Myocyte (in vitro differentiated cells): Measurements from ENCODE around the gene MTHFS. TPM values are rescaled to one million over a fixed set of nuclear protein-coding genes. Genes with fewer than 3 reads are reported as not detected.
"Not testable (repeated sequence)": the region's sequence is repeated elsewhere in the genome, so short reads cannot be mapped to it uniquely, and the experiment has no call there.

ENCODE experiments used
- DNase-seq: peaks from one replicate; pipeline ENCODE4 v3.0.0-alpha.2; 2012; ENCODE audit warnings: low read depth
- polyA plus RNA-seq: library from polyadenylated mRNA; unstranded; fragments of >200 nt; gene quantifications from one replicate; pipeline ENCODE4 v1.2.1, GENCODE V29; 2012; ENCODE audit warnings: missing spikeins
- total RNA-seq: library from RNA; depleted of rRNA; stranded (reverse); fragments of >200 nt; gene quantifications from 2 replicates; pipeline ENCODE4 v1.2.3, GENCODE V29; 2014

The MTHFS gene
- total RNA-seq = 15.0 and 15.7 TPM in 2 replicates
- 18.5 TPM for polyA plus RNA-seq

DNA sequence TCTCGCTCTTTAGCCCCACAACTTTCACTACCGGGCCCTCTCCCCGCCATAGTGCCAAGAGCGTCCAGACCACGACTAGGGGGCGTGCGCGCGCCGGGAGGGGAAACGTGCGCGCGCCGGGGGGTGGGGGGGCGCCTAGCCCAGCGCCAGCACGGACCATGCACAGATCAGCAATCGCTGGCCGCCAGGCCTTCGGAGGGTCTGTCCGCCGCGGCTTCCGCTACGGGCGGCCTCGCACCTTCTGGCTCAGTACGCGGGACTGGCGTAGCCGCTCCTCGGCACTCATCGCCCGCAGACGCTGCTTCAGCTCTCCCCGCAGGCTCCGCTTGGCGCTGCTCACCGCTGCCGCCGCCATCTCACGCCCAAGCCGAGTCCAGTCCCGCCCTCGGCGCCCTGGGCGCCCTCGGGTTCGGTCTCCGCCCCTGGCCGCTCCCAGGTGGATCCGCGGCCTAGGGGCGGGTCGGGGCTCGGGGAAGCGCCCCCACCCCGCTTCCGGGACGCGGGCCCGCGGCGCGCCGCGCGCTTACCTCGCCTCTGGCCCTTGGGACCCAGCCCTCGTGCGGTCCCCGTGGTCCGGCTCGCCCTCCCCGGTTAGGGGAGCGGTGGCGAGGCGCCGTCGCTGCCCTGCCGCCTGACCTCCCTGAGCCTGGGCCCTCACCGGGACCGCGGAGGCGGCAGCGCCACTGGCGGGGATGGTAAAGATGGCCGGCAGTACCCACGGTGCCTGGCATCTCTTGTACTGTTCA lies at the start of gene MTHFS:
Gene MTHFS (minus strand): TSS at position 381 of the 746 bp plus-strand sequence. CDS start 26 bp downstream, at position 355.
- peak; percentile 84 for DNase-seq

DNA sequence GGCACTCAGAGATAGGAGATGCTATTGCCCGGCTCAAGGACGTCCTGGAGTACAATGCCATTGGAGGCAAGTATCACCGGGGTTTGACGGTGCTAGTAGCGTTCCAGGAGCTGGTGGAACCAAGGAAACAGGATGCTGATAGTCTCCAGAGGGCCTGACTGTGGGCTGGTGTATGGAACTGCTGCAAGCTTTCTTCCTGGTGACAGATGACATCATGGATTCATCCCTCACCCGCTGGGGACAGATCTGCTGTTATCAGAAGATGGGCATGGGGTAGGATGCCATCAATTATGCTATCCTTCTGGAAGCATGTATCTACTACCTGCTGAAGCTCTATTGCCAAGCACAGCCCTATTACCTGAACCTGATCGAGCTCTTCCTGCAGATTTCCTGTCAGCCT lies 47.8 kb upstream of the MTHFS start:
- no peak for DNase-seq

DNA sequence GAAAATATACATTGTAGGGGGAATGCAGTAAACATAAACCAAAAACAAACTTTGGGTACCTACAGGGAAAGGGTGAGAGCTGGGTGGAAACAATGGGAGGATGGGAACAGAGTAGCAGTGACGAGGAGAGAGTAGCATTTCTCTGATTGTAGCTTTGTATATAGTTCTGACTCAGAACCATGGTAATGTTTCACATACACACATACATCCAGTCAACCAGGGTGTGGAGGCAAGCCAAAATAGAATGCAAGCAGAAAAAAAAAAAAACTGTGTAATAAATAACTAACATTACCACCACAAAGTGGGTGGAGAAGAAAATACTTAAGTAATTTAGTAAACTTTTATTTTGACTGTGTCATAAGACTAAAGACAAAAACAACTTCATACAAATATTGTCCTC lies 47.0 kb upstream of the MTHFS start:
- no peak for DNase-seq

DNA sequence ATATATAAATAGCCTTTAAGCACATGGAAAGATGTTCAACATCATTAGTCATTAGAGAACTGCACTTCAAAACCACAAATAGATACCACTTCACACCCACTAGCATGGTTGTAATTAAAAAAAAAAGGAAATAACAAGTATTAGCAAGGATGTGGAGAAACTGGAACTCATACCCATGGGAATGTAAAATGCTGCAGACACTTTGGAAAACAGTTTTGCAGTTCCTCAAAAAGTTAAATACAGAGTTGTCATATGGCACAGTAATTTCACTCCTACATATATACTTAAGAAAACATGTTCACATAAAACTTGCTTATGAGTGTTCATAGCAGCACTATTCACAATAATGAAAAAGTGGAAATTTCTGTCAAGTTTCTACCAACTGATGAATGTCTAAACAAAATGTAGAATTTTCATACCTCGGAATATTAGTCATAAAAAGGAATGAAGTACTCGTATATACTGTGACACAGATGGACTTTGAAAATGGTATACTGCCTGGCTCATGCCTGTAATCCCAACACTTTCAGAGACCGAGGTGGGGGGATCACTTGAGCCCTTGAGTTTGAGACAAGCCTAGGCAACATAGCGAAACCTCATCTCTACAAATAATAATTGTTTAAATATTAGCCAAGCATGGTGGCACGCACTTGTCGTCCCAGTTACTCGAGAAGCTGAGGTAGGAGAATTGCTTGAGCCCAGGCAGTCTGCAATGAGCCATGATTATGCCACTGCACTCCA lies 46.1 kb upstream of the MTHFS start:
- peak; percentile 23 for DNase-seq

DNA sequence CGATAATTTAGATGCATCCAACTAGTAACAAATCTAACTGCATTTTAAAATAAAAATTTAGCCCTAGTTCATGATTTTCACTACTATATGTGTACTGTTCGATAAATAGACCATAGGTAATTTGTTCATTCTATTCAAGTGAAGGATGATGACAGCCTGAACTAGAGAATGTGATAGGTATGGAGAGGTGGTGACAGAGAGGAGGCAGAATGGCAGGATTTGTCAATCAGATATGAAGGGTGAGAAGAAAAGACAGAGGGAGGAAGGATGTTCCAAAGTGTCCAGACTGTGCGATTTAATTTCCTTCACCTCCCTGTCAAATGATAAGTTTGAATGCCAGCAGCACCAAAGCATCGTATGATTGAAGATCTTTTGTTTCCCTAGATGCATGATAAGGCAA lies 42.6 kb upstream of the MTHFS start:
- no peak for DNase-seq

- DNase-seq = no peak
Measured at GRCh38 chr15:79938143-79938542, 41.3 kb upstream of the MTHFS start.

GRCh38 chr15:79935556-79936201 lies 38.9 kb upstream of the MTHFS start:
- DNase-seq = peak; percentile 23

- DNase-seq = no peak
Measured at GRCh38 chr15:79933231-79933630, 36.4 kb upstream of the MTHFS start.

GRCh38 chr15:79932447-79932846 lies 35.6 kb upstream of the MTHFS start:
- DNase-seq = no peak

- DNase-seq = no peak
Measured at GRCh38 chr15:79930516-79930915, 33.7 kb upstream of the MTHFS start.

DNA sequence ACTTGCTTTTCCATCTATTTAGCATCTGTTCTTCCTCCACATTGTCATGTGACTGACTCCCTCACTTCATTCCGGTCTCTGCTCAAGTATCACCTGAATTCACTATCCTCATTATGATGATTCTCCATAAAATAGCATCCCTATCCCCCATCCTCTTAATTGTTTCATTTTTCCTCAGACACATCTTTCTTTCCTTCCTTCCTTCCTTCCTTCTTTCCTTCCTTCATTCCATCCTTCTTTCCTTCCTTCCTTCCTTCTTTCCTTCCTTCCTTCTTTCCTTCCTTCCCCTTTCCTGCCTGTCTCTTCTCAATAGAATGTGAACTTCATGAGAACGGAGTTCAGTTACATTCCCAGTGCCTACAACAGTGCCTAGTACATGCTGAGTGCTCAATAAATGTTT lies 32.6 kb upstream of the MTHFS start:
- DNase-seq = no peak

- DNase-seq = not testable (repeated sequence)
Measured at GRCh38 chr15:79926116-79926515, 29.3 kb upstream of the MTHFS start.

DNA sequence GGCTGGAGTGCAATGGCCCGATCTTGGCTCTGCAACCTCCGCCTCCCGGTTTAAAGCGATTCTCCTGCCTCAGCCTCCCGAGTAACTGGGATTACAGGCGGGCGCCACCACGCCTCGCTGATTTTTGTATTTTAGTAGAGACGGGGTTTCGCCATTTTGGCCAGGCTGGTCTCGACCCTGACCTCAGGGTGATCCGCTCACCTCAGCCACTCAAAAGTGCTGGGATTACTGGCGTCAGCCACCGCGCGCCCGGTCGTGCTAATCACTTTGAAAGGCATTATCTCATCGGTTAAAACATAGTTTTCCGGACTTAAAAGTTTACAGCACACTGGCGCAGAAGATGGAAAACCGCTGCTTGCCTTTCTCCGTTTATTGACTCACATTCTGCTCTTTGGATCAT lies 27.6 kb upstream of the MTHFS start:
- no peak for DNase-seq

GRCh38 chr15:79923515-79924169 lies 26.8 kb upstream of the MTHFS start:
- peak; percentile 95 for DNase-seq

DNA sequence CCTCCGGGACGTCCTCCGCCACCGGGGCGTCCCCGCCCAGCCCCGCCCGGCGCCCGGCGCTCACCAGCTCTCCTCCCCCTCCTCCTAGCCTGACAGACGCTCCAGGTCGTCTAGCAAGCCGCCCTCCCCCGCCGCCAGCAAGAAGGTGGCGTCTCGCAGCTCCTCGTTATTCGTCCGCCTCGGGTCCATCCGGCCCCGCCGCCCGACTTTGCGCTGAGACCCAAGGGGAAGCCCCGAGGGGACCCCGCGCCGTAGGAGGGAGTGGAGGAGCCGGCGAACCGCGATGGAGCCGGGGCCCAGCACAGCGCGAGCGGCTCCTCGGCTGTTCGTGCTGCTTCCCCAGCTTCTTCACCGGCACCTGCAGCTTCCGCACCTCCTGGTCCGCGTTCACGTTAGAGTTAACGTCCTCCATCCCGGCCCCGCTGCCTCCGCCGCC lies 26.3 kb upstream of the MTHFS start:
- peak; percentile 55 for DNase-seq

DNA sequence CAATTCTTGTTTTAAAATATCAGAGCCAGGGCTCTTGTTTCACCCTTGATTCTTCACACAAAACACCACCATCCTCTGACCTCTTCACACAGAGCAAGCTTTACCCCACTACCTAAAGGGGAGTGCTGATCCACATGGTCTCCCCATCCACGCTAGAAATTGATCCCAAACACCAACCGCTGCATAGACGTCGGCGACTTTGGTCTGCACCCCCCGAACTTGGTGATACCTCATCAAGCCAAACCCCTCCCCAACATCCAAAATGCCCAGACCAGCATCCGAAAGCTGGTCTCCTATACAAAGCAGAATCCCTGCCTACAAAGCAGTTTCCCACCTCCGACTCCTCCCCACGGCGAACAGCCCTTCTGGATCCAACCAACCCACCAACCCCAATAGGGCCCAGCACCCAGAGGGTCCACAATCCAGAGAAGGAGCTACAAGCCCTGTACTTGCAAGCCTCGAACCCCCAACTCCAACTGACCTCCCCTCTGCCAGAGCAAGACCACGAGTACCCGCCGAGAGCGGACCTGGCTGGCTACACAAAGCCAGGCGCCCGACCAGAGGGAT lies 25.8 kb upstream of the MTHFS start:
- DNase-seq = no peak

DNA sequence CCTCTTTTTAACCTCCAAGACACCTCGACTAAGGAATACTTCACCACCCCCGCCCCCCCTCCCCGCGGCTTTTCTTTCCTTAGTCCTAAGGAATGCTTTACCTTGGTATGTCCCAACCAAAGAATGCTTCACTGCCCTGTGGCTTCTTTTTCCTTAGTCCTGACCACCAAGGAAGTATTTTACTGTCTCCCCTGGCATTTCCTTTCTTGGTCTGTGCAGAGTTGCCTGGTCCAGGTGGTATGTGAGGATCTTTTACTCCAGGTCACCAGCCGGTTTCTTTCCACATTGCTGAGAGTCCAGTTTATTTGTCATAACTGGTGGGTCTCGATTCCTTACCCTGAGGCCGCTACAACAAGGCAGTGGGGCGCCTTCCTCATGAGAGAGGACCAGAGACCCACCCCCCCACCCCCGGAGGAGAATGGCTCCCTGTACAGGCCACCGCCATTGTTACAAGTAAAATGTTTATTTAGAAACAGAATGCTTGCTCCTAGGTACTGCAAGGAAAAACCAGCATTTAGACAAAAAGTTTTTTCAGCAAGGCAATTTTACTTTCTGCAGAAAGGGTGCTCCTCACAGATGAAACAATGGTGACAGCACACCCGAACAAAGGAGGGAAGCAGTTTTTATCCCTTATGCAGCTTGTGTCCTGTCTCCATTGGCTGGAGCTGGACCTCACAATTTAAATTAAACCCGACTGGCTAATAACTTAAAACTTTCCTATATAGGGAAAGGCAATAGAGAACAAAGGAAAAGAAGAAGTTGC lies 23.1 kb upstream of the MTHFS start:
- no peak for DNase-seq

DNA sequence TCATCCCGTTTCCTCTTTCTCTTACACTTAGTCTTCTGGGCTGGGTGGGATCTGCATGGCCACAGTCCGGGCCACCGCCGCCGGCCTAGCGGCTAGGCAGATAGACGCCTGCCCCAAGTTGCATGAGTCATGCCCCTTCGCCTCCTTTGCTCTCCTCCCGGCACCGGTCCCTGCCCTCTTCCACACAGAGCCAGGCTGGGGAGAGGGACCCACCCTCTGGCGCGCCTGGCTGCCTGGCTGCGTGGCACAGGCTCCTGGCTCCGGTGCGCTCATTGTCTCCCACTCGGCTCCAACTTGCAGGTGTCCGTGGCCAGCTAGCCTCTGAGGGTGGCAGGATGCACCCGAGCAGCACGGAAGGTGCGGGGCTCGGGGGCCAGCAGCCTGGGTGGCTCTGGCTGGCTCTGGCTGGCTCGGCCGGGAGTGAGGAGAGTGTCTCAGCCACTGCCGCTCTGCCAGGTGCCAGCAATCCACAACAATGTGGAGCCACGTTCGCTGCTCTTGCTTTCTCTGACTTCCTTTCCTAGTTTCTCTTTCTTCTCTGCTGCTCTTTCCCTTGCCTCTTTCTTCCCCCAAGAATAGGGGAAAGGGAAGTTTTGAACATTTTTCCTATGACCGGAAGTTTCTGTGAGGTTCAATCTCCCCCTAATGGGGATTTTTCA lies 22.4 kb upstream of the MTHFS start:
- DNase-seq = no peak

DNA sequence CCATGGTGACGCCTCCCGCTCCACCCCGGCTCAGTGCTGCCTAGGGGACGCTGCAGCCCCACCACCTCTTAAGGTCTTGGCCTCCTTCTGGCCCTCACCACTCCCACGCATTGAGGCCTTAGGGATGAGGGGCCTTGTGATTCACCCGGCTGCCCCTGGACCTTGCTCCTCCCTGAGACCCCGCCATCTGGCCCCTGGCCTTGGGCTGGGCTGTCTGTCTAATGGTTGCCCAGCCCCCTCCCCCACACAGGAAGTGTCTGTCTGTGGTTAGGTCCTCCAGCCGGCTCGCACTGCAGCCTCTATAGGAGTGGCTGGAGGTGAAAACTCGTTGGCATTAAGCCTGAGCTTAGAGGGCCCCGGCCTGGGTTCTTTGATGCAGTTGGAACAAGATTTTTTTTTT lies 21.5 kb upstream of the MTHFS start:
- no peak for DNase-seq
